Measurements from ENCODE around the gene PYGB.

PYGB gene

DNA sequence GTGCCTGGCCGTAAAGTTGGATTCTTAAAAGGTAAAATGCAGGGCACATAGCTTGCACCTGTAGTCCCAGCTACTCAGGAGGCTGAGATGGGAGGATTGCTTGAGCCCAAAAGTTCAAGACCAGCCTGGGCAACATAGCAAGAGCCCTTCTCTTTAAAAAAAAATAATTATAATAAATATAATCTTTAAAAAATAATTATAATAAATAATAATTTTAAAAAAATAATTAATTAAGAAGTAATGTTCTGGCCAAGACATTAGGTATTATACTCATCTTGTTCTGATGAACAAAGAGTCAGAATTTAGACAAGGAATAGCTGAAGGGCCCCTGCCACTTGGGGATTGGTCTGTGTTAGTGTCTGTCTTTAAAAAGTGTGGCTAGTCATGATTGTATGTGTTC is 38.5 kb upstream of the PYGB start (continued):
- TF ChIP-seq CREB5 (CRISPR knock-in tag; IDR thresholded peaks at IDR 0.05; ENCODE audit: low read depth) = no peak
- no peak for TF ChIP-seq PPARA (CRISPR knock-in tag; IDR thresholded peaks at IDR 0.05; ENCODE audit: borderline replicate concordance)
- no peak for TF ChIP-seq ESRRG (CRISPR knock-in tag; IDR thresholded peaks at IDR 0.05)
- no peak for TF ChIP-seq TSHZ2 (CRISPR knock-in tag; IDR thresholded peaks at IDR 0.05)
- no peak for TF ChIP-seq ZC3H10 (CRISPR knock-in tag; IDR thresholded peaks at IDR 0.05)
- no peak for TF ChIP-seq ZNF565 (CRISPR knock-in tag; conservative IDR thresholded peaks at IDR 0.05; ENCODE audit: low read depth)

- TF ChIP-seq TOX (CRISPR knock-in tag; IDR thresholded peaks at IDR 0.05; ENCODE audit: borderline replicate concordance) (no peak), ARNTL (CRISPR knock-in tag; IDR thresholded peaks at IDR 0.05; ENCODE audit: borderline replicate concordance, low read depth) (no peak), CSRNP3 (CRISPR knock-in tag; IDR thresholded peaks at IDR 0.05) (no peak), ESRRG (CRISPR knock-in tag; IDR thresholded peaks at IDR 0.05) (no peak), ISL1 (CRISPR knock-in tag; IDR thresholded peaks at IDR 0.05) (no peak), RARB (CRISPR knock-in tag; IDR thresholded peaks at IDR 0.05) (no peak)
- no peak for ATAC-seq
Observed at GRCh38 chr20:25209911-25210310, 38.0 kb upstream of the PYGB start.

DNA sequence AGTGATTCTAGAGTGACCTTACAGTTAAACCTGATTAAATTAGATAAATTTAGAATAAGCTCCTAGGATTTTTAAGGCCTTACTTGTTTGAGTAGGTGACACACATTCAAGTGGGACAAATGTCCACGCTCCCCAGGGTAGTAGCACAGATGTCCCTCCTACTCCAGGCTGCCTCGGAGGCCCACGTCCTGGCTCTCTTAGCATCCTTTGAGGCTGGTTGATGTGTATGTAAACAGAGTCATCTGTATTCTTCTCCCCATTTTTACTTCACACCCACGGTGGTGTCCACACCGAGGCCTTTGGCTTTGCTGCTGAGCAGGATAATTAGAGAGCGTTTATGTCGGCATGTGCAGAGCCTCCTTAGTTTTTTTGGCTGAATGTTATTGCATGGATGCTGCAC is 36.6 kb upstream of the PYGB start:
- TF ChIP-seq GLIS3 (CRISPR knock-in tag; IDR thresholded peaks at IDR 0.05) (no peak), ZFP30 (CRISPR knock-in tag; IDR thresholded peaks at IDR 0.05) (no peak), PPARA (CRISPR knock-in tag; IDR thresholded peaks at IDR 0.05; ENCODE audit: borderline replicate concordance) (no peak), CSRNP3 (CRISPR knock-in tag; IDR thresholded peaks at IDR 0.05) (no peak), PATZ1 (CRISPR knock-in tag; IDR thresholded peaks at IDR 0.05; ENCODE audit: borderline replicate concordance) (no peak), ZNF8 (CRISPR knock-in tag; IDR thresholded peaks at IDR 0.05) (no peak), ZFP3 (CRISPR knock-in tag; IDR thresholded peaks at IDR 0.05) (no peak), CREB5 (CRISPR knock-in tag; IDR thresholded peaks at IDR 0.05; ENCODE audit: low read depth) (no peak), ESRRG (CRISPR knock-in tag; IDR thresholded peaks at IDR 0.05) (no peak), SNAI2 (CRISPR knock-in tag; IDR thresholded peaks at IDR 0.05) (no peak), TCF4 (CRISPR knock-in tag; IDR thresholded peaks at IDR 0.05; ENCODE audit: borderline replicate concordance) (no peak), RARB (CRISPR knock-in tag; IDR thresholded peaks at IDR 0.05) (no peak), BACH2 (CRISPR knock-in tag; IDR thresholded peaks at IDR 0.05; ENCODE audit: borderline replicate concordance) (no peak), OSR1 (CRISPR knock-in tag; IDR thresholded peaks at IDR 0.05) (no peak), ZNF70 (CRISPR knock-in tag; IDR thresholded peaks at IDR 0.05) (no peak), TSHZ2 (CRISPR knock-in tag; IDR thresholded peaks at IDR 0.05) (no peak)
- TF ChIP-seq, protein P1, sequence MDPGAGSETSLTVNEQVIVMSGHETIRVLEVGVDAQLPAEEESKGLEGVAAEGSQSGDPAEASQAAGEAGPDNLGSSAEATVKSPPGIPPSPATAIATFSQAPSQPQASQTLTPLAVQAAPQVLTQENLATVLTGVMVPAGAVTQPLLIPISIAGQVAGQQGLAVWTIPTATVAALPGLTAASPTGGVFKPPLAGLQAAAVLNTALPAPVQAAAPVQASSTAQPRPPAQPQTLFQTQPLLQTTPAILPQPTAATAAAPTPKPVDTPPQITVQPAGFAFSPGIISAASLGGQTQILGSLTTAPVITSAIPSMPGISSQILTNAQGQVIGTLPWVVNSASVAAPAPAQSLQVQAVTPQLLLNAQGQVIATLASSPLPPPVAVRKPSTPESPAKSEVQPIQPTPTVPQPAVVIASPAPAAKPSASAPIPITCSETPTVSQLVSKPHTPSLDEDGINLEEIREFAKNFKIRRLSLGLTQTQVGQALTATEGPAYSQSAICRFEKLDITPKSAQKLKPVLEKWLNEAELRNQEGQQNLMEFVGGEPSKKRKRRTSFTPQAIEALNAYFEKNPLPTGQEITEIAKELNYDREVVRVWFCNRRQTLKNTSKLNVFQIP (CRISPR knock-in tag; IDR thresholded peaks at IDR 0.05; ENCODE audit: borderline replicate concordance, low read depth) = no peak
- ATAC-seq = no peak
